IPS-18c (cell line): ENCODE results near the gene SLC38A7.
A peak's percentile ranks its signal among the peaks of the same experiment; 100 is the strongest.

Experiments used
- H3K4me3 ChIP-seq: 2 replicates; pipeline ENCODE4 v1.7.0; 2013; ENCODE audit warnings: low read depth, mild to moderate bottlenecking, low read length, moderate library complexity; ENCODE audit not compliant: insufficient read depth
- H3K9me3 ChIP-seq: one replicate; pipeline ENCODE4 v1.6.1; 2013; ENCODE audit warnings: mild to moderate bottlenecking, low read length, moderate library complexity; ENCODE audit not compliant: control insufficient read depth, insufficient read depth

The SLC38A7 gene, protein sequence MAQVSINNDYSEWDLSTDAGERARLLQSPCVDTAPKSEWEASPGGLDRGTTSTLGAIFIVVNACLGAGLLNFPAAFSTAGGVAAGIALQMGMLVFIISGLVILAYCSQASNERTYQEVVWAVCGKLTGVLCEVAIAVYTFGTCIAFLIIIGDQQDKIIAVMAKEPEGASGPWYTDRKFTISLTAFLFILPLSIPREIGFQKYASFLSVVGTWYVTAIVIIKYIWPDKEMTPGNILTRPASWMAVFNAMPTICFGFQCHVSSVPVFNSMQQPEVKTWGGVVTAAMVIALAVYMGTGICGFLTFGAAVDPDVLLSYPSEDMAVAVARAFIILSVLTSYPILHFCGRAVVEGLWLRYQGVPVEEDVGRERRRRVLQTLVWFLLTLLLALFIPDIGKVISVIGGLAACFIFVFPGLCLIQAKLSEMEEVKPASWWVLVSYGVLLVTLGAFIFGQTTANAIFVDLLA

DNA sequence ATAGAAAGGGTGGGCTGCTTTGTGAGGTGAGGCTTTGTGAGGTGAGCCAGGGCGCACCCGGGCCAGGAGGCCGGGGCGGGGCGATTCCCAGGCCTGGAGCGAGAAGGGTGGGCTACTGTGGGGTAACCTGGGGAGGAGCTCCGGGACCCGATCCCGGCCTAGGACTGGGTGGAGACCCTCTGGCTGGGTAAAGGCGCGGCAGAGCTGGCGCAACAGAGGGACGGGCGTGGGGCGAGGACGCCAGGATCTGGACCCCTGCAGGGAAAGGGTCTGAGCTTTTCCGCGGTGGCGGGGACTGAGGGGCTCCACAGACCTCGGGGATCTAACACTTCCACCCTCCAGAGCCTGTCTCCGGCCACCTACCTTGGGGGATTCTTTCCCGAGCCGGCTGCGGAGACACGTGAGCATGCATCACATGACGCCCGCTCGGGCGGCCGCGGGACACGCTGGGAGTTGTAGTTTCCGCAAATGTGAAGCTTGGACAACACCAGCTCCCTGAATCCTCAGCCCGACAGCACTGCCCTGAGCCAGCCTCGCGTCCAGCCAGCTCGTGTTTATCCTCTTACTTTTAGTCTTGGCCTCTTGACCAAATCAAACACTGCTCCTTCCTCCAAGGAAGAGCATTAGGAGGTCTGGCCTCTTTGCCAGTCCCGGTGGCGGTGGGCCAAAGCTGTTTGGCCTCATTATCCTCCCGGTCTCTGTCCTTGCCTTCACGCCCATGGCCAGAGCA lies at the start of gene SLC38A7:
TSS of gene SLC38A7 (minus strand) at position 417 of the 730 bp plus-strand sequence. CDS start 4,644 bp downstream, outside the sequence.
- peak within 1 kb of the TSS; percentile 91 for H3K4me3 ChIP-seq
- H3K9me3 ChIP-seq: no peaks in the 10 kb centered on the region

DNA sequence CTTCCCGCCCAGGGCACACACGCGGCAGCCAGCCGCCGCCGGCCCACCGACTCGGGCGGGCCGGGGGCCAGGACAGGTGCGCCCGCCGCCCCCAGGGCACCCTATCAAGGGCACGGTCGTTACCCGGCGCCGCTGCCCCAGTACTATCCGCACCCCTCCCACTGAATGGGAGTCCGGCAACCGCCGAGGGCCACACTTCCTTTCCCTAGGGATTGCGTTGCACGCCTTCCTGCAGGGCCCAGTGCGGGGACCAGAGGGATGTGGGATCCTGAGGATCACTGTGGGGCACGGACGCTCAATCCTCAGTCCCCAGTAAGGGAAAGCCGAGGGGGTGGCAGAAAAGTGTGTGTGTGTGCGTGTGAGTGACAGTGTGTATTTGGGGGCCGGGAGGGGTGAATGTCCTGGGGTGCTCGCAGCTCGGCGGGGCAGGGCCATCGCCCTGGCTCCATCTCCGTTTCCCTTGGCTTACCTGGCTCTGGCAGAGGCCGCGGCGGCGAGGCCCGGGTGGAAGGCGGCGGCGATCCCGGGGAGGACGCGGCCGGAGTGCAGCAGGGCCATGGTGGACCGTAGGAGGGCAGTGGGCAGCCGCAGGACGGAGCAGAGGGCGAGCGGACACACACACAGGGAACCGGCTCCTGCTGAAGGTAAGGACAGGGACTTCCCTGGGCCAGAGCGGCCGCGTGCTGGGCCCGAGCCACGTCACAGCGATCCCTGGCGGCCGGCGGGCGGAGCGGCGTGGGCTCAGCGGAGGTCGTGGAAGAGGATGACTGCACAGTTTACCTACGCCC lies 49.3 kb upstream of the SLC38A7 start, which contains the start of gene GOT2:
TSS of gene GOT2 (minus strand) at position 646 of the 788 bp plus-strand sequence. CDS start at position 558, 88 bp downstream.
- Histone ChIP-seq H3K9me3 (no peaks in the 10 kb centered on the region), H3K4me3 (peak within 1 kb of the TSS; percentile 96)

DNA sequence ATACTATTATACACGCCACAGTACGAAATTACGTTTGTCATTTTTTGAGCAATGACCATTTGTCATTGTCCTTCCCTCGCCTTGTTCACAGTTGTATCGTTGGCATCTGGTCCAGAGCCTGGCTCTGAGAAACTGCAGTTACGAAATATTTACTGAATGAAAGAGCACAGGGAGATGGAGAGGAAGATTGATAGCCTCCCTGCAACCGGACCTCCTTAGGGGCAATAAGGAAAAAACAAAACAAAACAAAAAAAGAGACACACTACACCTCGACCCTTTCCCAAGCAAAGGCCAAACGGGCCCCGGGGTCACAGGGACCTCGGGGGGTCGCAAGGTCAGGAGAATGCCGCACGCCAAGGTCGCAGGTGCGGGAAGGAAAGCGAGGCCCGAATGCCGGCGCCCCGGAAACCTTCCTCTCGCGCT lies 48.7 kb upstream of the SLC38A7 start:
- H3K9me3 ChIP-seq: no peaks in the 10 kb centered on the region

DNA sequence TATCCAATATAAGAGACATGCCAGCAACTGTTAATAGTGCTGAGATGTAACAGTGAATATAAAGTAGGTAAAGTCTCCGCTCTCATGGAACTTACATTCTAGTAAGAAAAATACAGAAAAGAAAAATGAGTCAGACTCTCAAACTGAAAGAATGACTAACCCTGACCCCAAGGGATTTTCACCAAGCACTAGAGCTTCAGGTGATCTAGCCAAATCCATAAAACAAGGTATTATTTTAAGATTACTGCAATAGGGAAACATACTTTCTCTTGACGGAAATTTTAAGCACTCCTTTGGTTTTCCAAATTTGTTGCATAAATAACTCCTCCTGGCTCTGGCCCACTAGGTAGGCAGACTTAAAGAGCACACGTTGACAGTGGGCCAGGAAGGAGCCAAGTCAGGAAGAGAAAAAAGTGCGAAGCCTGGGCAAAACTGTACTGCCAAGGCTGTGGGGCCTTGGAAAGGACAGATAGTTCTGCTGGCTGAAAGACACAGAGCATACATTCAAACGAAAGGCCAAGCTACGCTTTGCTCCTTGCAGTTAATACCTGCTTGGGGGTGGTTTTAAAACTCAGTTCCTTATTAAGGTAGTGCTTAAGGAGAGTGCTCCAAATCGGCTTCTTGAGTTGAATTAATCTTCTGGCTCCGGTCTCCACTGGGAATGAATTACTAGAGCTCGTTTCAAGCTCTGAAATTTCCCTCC lies 48.1 kb upstream of the SLC38A7 start:
- H3K4me3 ChIP-seq: peak overlapping the region; percentile 96
- no peaks in the 10 kb centered on the region for H3K9me3 ChIP-seq

More for the DNA sequence above, 48.7 kb upstream of the SLC38A7 start:
- peak overlapping the region; percentile 96 for H3K4me3 ChIP-seq

DNA sequence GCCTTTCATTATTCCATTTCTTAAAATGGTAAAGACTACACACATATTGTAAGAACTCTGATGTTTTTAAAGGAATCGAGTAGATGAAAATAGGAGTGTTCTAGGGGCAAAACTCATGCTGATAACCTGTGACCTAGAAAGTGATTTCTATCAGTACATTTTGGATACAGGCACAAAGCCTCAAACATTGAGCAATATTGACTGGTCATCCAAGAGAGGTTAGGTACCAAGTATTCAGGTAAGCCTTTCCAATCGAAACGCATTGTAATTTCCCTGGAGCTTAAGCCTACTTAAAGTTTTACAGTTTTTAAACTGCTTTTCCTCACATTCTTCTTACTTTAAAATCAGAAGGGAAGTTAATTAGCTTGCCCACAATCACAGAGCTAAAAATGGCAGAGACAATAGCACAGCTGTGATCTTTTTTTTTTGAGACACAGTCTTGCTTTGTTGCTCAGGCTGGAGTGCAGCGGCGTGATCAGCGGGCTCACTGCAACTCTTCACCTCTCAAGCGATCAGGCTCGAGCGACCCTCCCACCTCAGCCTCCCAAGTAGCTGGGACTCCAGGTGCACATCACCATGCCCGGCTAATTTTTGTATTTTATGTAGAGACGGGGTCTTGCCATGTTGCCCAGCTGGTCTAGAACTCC lies 46.3 kb upstream of the SLC38A7 start:
- H3K9me3 ChIP-seq: no peaks in the 10 kb centered on the region
- no peak overlapping the region for H3K4me3 ChIP-seq

DNA sequence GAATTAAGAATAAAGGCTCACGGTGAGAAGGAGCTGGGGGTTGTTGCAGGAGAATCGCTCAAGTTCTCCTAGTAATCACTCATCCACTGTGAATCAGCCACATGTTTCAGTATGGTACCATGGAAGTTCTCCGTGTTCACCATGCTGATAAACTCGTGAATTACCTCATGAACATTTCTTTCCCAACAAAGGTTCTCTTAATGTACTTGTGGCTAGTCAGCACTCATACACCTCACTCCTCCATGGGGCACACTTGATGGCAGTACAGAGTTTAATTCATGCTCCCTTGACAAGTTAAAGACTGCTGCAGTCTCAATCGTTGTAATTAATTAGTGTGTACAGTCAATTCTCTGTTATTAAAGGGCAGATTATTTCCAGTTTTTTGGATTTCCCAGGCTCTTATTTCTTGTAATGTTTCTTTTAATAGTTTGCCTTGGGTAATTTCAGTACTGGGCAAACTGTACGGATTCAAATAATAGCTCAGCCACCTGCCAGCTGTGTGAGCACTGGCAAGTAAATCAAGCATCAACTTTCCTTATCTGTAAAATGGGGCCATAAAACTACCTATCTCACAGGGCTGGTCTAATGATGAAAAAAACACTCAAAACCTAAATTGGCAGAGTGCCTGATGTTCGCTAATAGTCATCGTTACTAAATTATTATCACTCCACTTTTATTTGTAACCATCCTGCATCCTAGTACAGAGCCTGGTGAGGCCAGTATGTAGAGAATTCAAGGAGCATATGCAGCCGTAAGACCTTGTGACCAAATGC lies 43.4 kb upstream of the SLC38A7 start:
- H3K9me3 ChIP-seq: no peaks in the 10 kb centered on the region
- H3K4me3 ChIP-seq: no peak overlapping the region

DNA sequence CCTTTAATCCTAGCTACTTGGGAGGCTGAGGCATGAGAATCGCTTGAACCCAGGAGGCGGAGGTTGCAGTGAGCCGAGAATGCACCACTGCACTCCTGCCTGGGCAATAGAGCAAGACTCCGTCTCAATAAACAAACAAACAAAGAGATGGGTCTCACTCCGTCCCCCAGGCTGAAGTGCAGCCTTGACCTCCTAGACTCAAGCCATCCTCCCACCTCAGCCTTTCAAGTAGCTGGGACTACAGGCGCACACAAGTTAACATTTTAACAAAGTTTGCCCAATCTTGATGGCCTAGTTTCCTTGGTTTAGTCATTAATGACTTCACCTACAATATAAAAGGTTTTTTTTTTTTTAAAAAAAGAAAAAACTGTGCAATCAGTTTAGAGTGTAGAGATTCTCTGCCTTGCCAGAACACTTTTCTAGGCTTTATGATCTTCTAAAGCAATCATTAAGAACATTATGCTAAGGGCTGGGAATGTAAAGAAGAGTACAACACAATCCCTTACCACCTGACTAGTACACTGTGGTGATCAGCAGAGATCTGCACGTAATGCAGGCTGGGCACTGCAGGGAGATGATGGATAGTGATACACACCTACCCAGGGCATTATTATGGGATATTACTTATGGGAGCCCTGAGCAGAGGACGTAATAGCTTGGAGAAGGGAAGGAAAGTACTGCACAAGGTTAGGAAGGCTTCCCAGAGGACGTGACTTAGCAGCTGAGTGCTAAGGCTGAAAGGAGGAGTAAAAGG lies 42.6 kb upstream of the SLC38A7 start:
- no peak overlapping the region for H3K4me3 ChIP-seq
- no peaks in the 10 kb centered on the region for H3K9me3 ChIP-seq

DNA sequence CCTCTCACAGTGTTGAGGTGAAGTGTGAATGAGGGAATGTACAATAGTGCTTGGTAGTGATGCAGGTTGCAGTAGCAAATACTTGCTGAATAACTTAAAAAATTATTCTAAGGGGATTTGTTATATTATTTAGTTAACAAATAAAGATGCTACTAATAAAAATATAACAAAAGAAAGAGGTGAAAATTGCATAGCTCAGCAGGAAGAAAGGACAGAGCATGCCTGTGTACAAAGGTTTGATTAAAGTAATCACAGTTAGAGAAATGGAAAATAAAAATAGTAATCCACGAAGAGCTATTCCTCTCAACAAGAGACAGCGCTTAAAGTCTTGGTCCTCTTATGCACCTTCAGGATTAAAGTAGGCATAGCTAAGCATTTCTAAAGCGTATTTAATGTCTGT lies 38.5 kb upstream of the SLC38A7 start:
- no peak overlapping the region for H3K4me3 ChIP-seq
- H3K9me3 ChIP-seq: peaks cover 2% of the 10 kb centered on the region

DNA sequence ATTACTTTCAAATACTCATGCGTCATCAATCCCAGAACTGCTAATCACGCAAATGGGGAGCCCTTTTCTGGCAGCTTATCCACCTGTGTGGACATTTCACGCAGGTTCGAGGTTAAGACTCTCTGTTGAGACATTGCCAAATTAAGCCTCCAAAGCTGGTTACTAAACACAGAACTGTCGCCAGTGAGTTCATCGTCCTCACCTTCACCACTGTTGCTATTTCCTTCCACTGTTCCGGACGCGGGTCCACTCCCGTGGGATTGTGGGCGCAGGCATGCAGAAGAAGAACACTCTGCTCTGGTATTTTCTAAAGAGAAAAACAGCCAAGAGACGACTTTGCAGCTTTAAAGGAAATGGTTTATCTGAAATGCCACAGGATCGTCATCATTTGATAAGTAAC lies 33.4 kb upstream of the SLC38A7 start:
- Histone ChIP-seq H3K9me3 (peaks cover 2% of the 10 kb centered on the region), H3K4me3 (no peak overlapping the region)

DNA sequence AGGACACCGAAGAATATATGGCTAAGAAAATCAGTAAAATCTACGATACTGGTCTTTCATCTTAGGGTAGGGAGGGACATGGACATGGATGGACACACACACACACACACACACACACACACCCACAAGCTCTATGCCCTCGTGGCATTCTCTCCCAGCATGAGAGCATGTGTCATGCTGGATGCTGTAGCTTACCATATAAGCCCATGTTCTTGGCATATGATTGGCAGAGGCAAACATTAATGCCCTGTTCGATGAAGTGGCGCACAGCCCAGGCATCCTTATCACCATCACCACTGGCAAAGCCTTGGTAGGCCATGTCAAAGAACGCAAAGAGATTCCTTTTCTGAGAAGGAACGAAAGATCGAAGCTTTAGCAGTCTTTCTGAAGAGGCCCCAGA lies 31.9 kb upstream of the SLC38A7 start:
- Histone ChIP-seq H3K9me3 (peaks cover 2% of the 10 kb centered on the region), H3K4me3 (no peak overlapping the region)

DNA sequence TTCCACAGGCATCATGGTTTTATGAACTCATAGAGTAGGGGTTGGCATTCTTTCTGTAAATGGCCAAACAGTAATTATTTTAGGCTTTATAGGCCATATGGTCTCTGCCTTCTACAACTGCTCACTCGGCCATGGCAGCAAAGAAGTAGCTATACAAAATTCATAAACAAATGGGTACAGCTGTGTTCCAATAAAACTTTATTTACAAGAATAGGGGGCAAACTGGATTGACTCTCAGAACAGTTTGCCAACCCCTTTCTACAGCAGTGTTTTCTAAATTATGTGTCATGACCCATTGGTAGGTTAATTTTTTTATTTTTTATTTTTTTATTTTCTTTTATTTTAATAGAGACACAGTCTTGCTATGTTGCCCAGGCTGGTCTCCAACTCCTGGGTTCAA lies 29.2 kb upstream of the SLC38A7 start:
- peaks cover 2% of the 10 kb centered on the region for H3K9me3 ChIP-seq
- no peak overlapping the region for H3K4me3 ChIP-seq

DNA sequence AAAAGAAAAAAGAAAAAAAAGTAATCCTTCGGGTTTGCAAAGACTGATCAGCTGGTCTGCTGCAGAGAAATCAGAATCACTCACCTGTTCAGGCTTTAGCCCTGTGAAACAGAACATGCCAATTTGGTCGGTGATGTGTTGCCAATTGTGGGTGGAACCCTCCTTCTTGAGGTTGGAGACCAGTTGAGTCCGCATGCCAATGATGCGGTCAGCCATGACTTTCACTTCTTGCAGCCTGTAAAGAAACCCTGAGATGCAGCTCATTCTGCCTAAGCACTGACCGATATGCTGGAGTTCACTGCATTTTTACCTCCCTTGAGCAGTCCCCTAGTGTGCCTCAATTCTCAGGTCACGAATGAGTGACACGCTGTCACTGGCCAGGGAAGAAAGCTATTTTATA lies 24.8 kb upstream of the SLC38A7 start:
- no peak overlapping the region for H3K4me3 ChIP-seq
- H3K9me3 ChIP-seq: no peaks in the 10 kb centered on the region

DNA sequence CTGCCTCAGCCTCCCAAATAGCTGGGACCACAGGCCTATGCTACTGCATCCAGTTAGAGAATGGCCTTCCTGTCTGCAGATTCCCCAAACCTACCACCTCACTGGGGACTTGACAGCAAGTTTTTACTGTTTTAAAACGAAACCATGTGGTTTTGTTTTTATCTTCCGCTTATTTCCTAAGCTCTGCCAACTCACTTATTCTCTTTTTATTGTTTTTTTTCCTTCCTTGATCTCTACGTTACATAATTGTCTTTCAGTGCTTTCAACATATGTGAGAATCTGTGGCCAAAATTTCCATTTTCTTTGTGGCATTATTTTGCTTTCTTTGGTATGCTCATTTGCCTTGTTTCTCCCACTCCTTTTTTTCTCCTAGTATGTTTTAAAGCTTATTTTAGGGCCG lies 14.6 kb upstream of the SLC38A7 start:
- no peak overlapping the region for H3K4me3 ChIP-seq
- H3K9me3 ChIP-seq: no peaks in the 10 kb centered on the region

DNA sequence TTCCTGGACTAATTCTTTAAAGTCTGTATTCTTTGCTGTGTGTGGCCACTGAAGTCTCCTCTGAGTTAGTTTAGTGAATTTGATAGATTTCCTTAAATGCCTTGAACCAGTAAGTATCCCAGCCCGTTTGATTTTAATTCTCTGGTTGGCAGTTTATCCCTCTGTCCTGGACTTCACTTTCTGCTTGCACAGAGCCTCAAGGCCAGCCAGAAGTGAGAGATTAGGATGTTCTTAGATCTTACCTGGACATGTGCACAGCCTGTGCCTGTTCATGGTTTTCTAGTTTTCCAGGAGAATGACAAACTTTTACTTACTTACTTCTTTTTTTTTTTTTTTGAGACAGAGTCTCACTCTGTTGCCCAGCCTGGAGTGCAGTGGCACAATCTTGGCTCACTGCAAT lies 10.8 kb upstream of the SLC38A7 start:
- H3K4me3 ChIP-seq: no peak overlapping the region

DNA sequence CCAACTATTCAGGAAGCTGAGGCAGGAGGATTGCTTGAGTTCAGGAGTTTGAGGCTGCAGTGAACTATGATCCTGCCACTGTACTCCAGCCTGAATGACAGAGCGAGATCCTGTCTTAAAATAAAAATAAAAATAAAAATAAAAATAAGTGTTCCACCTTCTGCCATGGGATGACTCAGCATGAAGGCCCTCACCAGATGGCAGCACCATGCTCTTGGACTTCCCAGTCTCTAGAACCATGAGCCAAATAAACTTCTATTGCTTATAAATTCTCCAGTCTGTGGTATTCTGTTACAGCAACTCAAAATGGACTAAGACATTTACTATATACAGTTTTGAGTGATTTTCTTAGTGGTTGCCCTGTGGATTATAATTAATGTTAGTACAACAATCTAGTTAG lies 7.9 kb upstream of the SLC38A7 start:
- Histone ChIP-seq H3K4me3 (no peak overlapping the region), H3K9me3 (peaks cover 2% of the 10 kb centered on the region)

More for the DNA sequence above, 10.8 kb upstream of the SLC38A7 start:
- peaks cover 2% of the 10 kb centered on the region for H3K9me3 ChIP-seq
